Measurements from ENCODE around the gene KIF9.

GRCh38 chr3:47294392-47294791 is 11.8 kb upstream of the KIF9 start:
- TF ChIP-seq RAD21 (IDR thresholded peaks at IDR 0.05; ENCODE audit: low read depth) (no peak), CTCF (IDR thresholded peaks at IDR 0.05 in 2 of 3, conservative IDR thresholded peaks at IDR 0.05 in 1 of 3; ENCODE audit: borderline replicate concordance in 1 of 3, insufficient read depth in 1 of 3, low read depth in 2 of 3, low read length in 2 of 3) (no peak)
